ENCODE measurements around the gene ROR2. TPM values are rescaled to one million over a fixed set of nuclear protein-coding genes. Genes with fewer than 3 reads are reported as not detected.

ROR2 gene
- total and polyA plus RNA-seq, 2 donors (not counting 3 experiments of a cell fraction or from before 2014, with no cell fraction given): not detected

DNA sequence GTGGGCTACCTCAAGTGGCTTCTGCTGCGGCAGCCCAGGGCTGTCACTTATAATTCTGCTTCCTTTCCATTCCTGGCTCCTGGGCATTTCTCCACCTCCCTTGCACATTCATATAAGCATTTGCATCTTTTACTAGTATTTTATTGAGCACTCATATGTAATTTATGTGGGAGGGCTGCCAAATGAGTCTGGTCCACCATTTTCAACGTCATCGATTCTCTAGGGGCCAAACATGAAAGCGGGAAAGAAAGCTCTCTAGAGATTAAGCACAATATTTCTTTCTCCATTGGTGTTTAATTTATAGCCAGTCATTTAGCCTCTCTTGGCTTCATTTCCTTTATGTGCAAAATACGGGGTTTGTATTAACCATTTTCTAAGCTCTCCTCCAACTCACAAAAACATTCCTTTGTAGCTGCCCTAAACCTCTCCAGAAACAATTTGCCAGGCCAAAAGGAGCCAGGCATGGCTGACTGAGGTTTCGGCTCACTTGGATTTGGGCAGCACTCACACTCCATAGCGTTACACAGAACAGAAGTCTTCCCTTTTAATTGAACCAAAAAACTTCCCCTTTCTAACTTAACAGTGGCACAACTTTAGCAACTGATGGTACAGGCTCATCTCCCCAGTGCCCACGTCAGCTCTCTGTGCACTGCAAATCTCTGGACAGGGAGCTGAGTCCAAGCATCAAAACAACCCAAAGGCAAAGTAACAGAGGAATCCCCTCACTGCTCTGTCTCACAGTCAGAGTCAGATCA lies 183.5 kb downstream of the ROR2 start:
- H3K27me3 ChIP-seq (ENCODE audit: control insufficient read depth in 2 of 2, insufficient read depth in 2 of 2, low read length in 2 of 2): no peaks in the 10 kb centered on the region
- H3K9ac ChIP-seq (replicated peaks; ENCODE audit: extremely low read depth, insufficient read depth, low read length): no peak overlapping the region
- no peaks in the 10 kb centered on the region for H3K79me2 ChIP-seq (ENCODE audit: control insufficient read depth, insufficient read depth, low read length)
- dilution Hi-C loops (cut with MboI; ENCODE audit: extremely low pct_ligation_motif_present, low sequenced_read_pairs): no loop called here
- ChIA-PET CTCF (no interaction called here), POLR2A (no interaction called here)
- H3K9me3 ChIP-seq (replicated peaks; ENCODE audit: control insufficient read depth, insufficient read depth, low read length): no peaks in the 10 kb centered on the region
- TF ChIP-seq EZH2 (IDR thresholded peaks at IDR 0.05; ENCODE audit: borderline replicate concordance, low read depth, low read length, severe bottlenecking): no peak
- TF ChIP-seq FOS (IDR thresholded peaks at IDR 0.05; ENCODE audit: borderline replicate concordance, insufficient read depth, low read length): no peak
- no peak for TF ChIP-seq MYC (IDR thresholded peaks at IDR 0.05; ENCODE audit: low read depth, low read length)
- TF ChIP-seq POLR2A (IDR thresholded peaks at IDR 0.05; ENCODE audit: low read depth, low read length): no peak
- no peak for TF ChIP-seq GATA2 (IDR thresholded peaks at IDR 0.05; ENCODE audit: insufficient read depth, insufficient read length, low read depth, low read length)
- TF ChIP-seq POLR2AphosphoS5 (IDR thresholded peaks at IDR 0.05; ENCODE audit: insufficient read depth, low read depth, low read length): no peak
- TF ChIP-seq, protein P1, sequence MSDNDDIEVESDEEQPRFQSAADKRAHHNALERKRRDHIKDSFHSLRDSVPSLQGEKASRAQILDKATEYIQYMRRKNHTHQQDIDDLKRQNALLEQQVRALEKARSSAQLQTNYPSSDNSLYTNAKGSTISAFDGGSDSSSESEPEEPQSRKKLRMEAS (IDR thresholded peaks at IDR 0.05; ENCODE audit: insufficient read depth, insufficient read length): no peak
- TF ChIP-seq JUN (IDR thresholded peaks at IDR 0.05; ENCODE audit: borderline replicate concordance, insufficient read depth, insufficient read length, low read depth): no peak
- TF ChIP-seq, protein P2, sequence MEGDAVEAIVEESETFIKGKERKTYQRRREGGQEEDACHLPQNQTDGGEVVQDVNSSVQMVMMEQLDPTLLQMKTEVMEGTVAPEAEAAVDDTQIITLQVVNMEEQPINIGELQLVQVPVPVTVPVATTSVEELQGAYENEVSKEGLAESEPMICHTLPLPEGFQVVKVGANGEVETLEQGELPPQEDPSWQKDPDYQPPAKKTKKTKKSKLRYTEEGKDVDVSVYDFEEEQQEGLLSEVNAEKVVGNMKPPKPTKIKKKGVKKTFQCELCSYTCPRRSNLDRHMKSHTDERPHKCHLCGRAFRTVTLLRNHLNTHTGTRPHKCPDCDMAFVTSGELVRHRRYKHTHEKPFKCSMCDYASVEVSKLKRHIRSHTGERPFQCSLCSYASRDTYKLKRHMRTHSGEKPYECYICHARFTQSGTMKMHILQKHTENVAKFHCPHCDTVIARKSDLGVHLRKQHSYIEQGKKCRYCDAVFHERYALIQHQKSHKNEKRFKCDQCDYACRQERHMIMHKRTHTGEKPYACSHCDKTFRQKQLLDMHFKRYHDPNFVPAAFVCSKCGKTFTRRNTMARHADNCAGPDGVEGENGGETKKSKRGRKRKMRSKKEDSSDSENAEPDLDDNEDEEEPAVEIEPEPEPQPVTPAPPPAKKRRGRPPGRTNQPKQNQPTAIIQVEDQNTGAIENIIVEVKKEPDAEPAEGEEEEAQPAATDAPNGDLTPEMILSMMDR (IDR thresholded peaks at IDR 0.05; ENCODE audit: extremely low read depth in 1 of 2, insufficient read depth in 1 of 2, low read depth in 1 of 2, low read length in 2 of 2): no peak
- no peaks in the 10 kb centered on the region for H3K4me1 ChIP-seq (ENCODE audit: control insufficient read depth, extremely low read depth, insufficient read depth, low read length)
- FAIRE-seq (no peak), DNase-seq (ENCODE audit: low read depth, low spot score) (no peak)
- no peak overlapping the region for H3K4me3 ChIP-seq (replicated peaks in 1 of 3; ENCODE audit: insufficient read depth in 1 of 3, low read depth in 1 of 3, low read length in 3 of 3)
- H3K36me3 ChIP-seq (ENCODE audit: control insufficient read depth in 2 of 2, extremely low read depth in 1 of 2, insufficient read depth in 2 of 2, low read length in 2 of 2): no peaks in the 10 kb centered on the region
- H3K9me1 ChIP-seq (replicated peaks; ENCODE audit: control insufficient read depth, extremely low read depth, insufficient read depth, low read length): no peaks in the 10 kb centered on the region
- H3K27ac ChIP-seq (ENCODE audit: insufficient read depth, low read depth, low read length): no peak overlapping the region
- intact Hi-C loops (cut with micrococcal nuclease): no loop called here
- H4K20me1 ChIP-seq (replicated peaks; ENCODE audit: control insufficient read depth, extremely low read depth, insufficient read depth, low read length): no peaks in the 10 kb centered on the region
- no peak overlapping the region for H3K4me2 ChIP-seq (ENCODE audit: insufficient read depth, low read length)
- BruUV-seq (replicated peaks): no TSS peak
- H2AFZ ChIP-seq (ENCODE audit: low read depth, low read length): no peak overlapping the region

Data from endothelial cell of umbilical vein (primary cell).